Neural cell (in vitro differentiated cells): ENCODE results near the gene USP26. TPM values are rescaled to one million over a fixed set of nuclear protein-coding genes. Genes with fewer than 3 reads are reported as not detected.

Source experiments
- H2AFZ ChIP-seq: fragments of 200-600, 300-800 bp; sonication (generic), shearing (Covaris generic); 2 replicates; pipeline ENCODE4 v1.6.0; 2014; ENCODE audit warnings: low read depth, mild to moderate bottlenecking, antibody characterized with exemption, low read length, moderate library complexity
- H3F3A ChIP-seq: fragments of 200-600 bp; shearing (Covaris generic); 2 replicates; pipeline ENCODE4 v1.6.1; 2016; ENCODE audit warnings: mild to moderate bottlenecking, moderate library complexity, mixed read lengths, antibody characterized with exemption, low read length; ENCODE audit not compliant: insufficient read depth, poor library complexity, severe bottlenecking
- H3K27ac ChIP-seq: fragments of 200-600, 300-800 bp; sonication (generic), shearing (Covaris generic); 2 replicates; pipeline ENCODE4 v1.5.1; 2014; ENCODE audit warnings: mild to moderate bottlenecking, low read length, moderate library complexity
- H3K27me3 ChIP-seq: fragments of 300-800, 200-600 bp; sonication (generic), shearing (Covaris generic); 2 replicates; pipeline ENCODE4 v1.6.0; 2014; ENCODE audit warnings: mild to moderate bottlenecking, low read depth, low read length, moderate library complexity; ENCODE audit not compliant: insufficient read depth
- H3K36me3 ChIP-seq: fragments of 300-800, 200-600 bp; sonication (generic), shearing (Covaris generic); 2 replicates; pipeline ENCODE4 v1.5.1; 2014; ENCODE audit warnings: mild to moderate bottlenecking, antibody characterized with exemption, low read length, moderate library complexity; ENCODE audit not compliant: insufficient read depth
- H3K4me2 ChIP-seq: fragments of 300-800, 200-600 bp; sonication (generic), shearing (Covaris generic); 2 replicates; pipeline ENCODE4 v1.6.0; 2014; ENCODE audit warnings: mild to moderate bottlenecking, low read length
- H3K4me3 ChIP-seq: fragments of 300-800, 200-600 bp; sonication (generic), shearing (Covaris generic); 2 replicates; pipeline ENCODE4 v1.5.1; 2014; ENCODE audit warnings: mild to moderate bottlenecking, low read length, moderate library complexity
- H3K79me2 ChIP-seq: fragments of 200-600 bp; shearing (Covaris generic); replicated peaks from 2 replicates; pipeline ENCODE4 v1.6.0; 2014; ENCODE audit warnings: mild to moderate bottlenecking, low read length, moderate library complexity; ENCODE audit not compliant: insufficient read depth
- H3K9ac ChIP-seq: fragments of 300-800, 200-600 bp; sonication (generic), shearing (Covaris generic); 2 replicates; pipeline ENCODE4 v1.6.1; 2016; ENCODE audit warnings: mild to moderate bottlenecking, low read length, mixed read lengths
- H3K9me2 ChIP-seq: fragments of 200-600 bp; shearing (Covaris generic); 2 replicates; pipeline ENCODE4 v1.6.1; 2016; ENCODE audit warnings: mild to moderate bottlenecking, low read length, mixed read lengths; ENCODE audit not compliant: insufficient read depth
- H3K9me3 ChIP-seq: fragments of 200-600, 300-800 bp; sonication (generic), shearing (Covaris generic); 2 replicates; pipeline ENCODE4 v1.6.1; 2016; ENCODE audit warnings: mild to moderate bottlenecking, mixed run types, low read length, moderate library complexity, mixed read lengths
- H4K20me1 ChIP-seq: fragments of 200-600 bp; shearing (Covaris generic); 2 replicates; pipeline ENCODE4 v1.6.1; 2016; ENCODE audit warnings: mild to moderate bottlenecking, mixed run types; ENCODE audit not compliant: insufficient read depth
- EP300 ChIP-seq: fragments of 450-650 bp; conservative IDR thresholded peaks from 2 replicates; pipeline ENCODE4 v1.6.1; 2014; ENCODE audit warnings: antibody characterized with exemption, mild to moderate bottlenecking, moderate library complexity; ENCODE audit not compliant: poor library complexity, severe bottlenecking
- EZH2 ChIP-seq: fragments of 200-600, 300-800 bp; shearing (Covaris generic), sonication (generic); IDR thresholded peaks from 2 replicates; pipeline ENCODE4 v1.6.1; 2014; ENCODE audit warnings: antibody characterized with exemption, low read length, borderline replicate concordance, mild to moderate bottlenecking; ENCODE audit not compliant: insufficient read depth, poor library complexity, severe bottlenecking
- POLR2AphosphoS5 ChIP-seq: IDR thresholded peaks from 2 replicates; pipeline ENCODE4 v1.6.1; 2012
- RAD21 ChIP-seq: fragments of 450-650 bp; conservative IDR thresholded peaks from 2 replicates; pipeline ENCODE4 v1.6.1; 2014; ENCODE audit warnings: antibody characterized with exemption, mild to moderate bottlenecking, moderate library complexity
- SMC3 ChIP-seq: fragments of 450-650 bp; conservative IDR thresholded peaks from 2 replicates; pipeline ENCODE4 v1.6.1; 2014; ENCODE audit warnings: antibody characterized with exemption, mild to moderate bottlenecking, moderate library complexity; ENCODE audit not compliant: poor library complexity
- polyA plus RNA-seq: library from polyadenylated mRNA; depleted of rRNA; stranded (reverse); fragments of >200 nt; gene quantifications from 2 replicates; pipeline ENCODE4 v1.2.3, GENCODE V29; 2014
- TF ChIP-seq, protein P1 (sequence below): IDR thresholded peaks from 2 replicates; pipeline ENCODE4 v1.6.1; 2012; ENCODE audit warnings: borderline replicate concordance
- TF ChIP-seq, protein P2 (sequence below): fragments of 450-650 bp; IDR thresholded peaks from 2 replicates; pipeline ENCODE4 v1.5.1; 2014; ENCODE audit warnings: antibody characterized with exemption, mild to moderate bottlenecking, moderate library complexity; ENCODE audit not compliant: poor library complexity, severe bottlenecking

Gene USP26
- polyA plus RNA-seq, 1 donor from 2014 or later: not detected

DNA sequence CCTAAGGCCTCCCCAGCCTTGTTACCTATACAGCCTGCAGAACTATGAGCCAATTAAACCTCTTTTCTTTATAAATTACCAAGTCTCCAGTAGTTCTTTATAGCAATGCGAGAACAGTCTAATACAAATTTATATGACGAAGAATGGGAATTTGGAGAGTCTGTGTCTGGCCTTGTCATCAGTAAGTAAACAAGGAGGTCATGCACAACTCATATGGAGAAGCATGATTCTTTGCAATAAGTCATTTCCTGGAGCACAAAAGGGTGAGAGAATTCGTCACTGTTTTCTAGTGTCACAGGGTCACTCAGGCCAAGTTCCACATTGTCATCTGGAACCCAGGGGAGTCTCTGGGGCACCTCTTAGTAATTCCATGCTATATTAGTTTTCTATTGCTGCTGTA is 89.5 kb downstream of the USP26 start:
- Histone ChIP-seq H3K9me2 (no peaks in the 10 kb centered on the region), H3F3A (no peaks in the 10 kb centered on the region), H4K20me1 (no peaks in the 10 kb centered on the region), H3K9me3 (no peaks in the 10 kb centered on the region), H3K79me2 (no peaks in the 10 kb centered on the region), H2AFZ (no peak overlapping the region), H3K4me2 (no peak overlapping the region), H3K27me3 (no peaks in the 10 kb centered on the region), H3K36me3 (no peaks in the 10 kb centered on the region), H3K27ac (no peak overlapping the region), H3K4me3 (no peak overlapping the region), H3K9ac (no peak overlapping the region)
- no peak for TF ChIP-seq SMC3
- TF ChIP-seq, protein P1, sequence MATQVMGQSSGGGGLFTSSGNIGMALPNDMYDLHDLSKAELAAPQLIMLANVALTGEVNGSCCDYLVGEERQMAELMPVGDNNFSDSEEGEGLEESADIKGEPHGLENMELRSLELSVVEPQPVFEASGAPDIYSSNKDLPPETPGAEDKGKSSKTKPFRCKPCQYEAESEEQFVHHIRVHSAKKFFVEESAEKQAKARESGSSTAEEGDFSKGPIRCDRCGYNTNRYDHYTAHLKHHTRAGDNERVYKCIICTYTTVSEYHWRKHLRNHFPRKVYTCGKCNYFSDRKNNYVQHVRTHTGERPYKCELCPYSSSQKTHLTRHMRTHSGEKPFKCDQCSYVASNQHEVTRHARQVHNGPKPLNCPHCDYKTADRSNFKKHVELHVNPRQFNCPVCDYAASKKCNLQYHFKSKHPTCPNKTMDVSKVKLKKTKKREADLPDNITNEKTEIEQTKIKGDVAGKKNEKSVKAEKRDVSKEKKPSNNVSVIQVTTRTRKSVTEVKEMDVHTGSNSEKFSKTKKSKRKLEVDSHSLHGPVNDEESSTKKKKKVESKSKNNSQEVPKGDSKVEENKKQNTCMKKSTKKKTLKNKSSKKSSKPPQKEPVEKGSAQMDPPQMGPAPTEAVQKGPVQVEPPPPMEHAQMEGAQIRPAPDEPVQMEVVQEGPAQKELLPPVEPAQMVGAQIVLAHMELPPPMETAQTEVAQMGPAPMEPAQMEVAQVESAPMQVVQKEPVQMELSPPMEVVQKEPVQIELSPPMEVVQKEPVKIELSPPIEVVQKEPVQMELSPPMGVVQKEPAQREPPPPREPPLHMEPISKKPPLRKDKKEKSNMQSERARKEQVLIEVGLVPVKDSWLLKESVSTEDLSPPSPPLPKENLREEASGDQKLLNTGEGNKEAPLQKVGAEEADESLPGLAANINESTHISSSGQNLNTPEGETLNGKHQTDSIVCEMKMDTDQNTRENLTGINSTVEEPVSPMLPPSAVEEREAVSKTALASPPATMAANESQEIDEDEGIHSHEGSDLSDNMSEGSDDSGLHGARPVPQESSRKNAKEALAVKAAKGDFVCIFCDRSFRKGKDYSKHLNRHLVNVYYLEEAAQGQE: no peak

DNA sequence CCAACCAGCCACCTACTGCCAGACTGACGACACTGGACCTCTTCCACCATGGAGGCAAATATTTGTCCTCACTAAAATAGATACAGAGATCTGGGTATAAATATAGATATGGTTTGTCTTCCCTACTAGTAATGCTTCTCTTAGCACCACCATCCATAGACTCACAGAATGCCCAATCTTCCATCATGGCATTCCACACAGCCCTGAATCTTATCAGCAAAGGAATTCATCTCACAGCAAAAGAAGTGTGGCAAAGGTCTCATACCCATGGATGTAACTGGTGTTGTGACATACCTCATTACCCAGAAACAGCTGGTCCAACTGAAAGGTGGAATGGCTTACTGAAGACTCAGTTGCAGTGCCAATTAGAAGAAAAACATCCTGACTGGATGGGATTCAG is 91.3 kb downstream of the USP26 start:
- Histone ChIP-seq H3F3A (no peaks in the 10 kb centered on the region), H3K9ac (no peak overlapping the region)
- TF ChIP-seq EP300: no peak
- TF ChIP-seq RAD21: no peak
- TF ChIP-seq, protein P1: no peak

DNA sequence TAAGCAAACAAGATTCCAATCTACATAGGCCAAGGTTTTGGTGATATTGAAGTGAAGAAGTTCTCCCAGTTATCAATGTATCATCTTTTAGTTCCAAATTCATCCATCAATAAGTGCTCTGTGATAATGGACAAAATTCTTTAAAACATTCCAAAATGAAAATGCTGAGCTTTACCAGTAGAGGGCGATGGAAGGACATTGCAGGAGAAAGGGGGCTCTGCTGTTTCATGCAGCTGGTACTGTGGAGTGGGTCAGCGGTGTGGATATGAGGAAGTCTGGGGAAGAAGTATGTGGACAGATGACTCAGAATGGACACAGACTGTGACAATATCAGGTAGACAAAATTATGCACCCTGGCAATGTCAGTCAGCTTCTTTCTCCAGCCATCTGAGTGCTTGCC is 91.9 kb downstream of the USP26 start:
- no peaks in the 10 kb centered on the region for H3K9me2 ChIP-seq
- H3K9ac ChIP-seq: no peak overlapping the region
- H3K27ac ChIP-seq: no peak overlapping the region
- no peaks in the 10 kb centered on the region for H3K79me2 ChIP-seq
- no peaks in the 10 kb centered on the region for H3K27me3 ChIP-seq
- H4K20me1 ChIP-seq: no peaks in the 10 kb centered on the region
- no peaks in the 10 kb centered on the region for H3F3A ChIP-seq
- no peak for TF ChIP-seq POLR2AphosphoS5
- TF ChIP-seq, protein P2, sequence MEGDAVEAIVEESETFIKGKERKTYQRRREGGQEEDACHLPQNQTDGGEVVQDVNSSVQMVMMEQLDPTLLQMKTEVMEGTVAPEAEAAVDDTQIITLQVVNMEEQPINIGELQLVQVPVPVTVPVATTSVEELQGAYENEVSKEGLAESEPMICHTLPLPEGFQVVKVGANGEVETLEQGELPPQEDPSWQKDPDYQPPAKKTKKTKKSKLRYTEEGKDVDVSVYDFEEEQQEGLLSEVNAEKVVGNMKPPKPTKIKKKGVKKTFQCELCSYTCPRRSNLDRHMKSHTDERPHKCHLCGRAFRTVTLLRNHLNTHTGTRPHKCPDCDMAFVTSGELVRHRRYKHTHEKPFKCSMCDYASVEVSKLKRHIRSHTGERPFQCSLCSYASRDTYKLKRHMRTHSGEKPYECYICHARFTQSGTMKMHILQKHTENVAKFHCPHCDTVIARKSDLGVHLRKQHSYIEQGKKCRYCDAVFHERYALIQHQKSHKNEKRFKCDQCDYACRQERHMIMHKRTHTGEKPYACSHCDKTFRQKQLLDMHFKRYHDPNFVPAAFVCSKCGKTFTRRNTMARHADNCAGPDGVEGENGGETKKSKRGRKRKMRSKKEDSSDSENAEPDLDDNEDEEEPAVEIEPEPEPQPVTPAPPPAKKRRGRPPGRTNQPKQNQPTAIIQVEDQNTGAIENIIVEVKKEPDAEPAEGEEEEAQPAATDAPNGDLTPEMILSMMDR: peak; percentile 67
- TF ChIP-seq RAD21: peak; percentile 67
- peak; percentile 74 for TF ChIP-seq SMC3
- TF ChIP-seq EP300: no peak
- no peak for TF ChIP-seq EZH2
- TF ChIP-seq, protein P1: no peak
- no peaks in the 10 kb centered on the region for H3K9me3 ChIP-seq
- H3K36me3 ChIP-seq: no peaks in the 10 kb centered on the region
- H3K4me2 ChIP-seq: no peak overlapping the region
- H3K4me3 ChIP-seq: no peak overlapping the region
- H2AFZ ChIP-seq: no peak overlapping the region

More for the DNA sequence above, 91.3 kb downstream of the USP26 start:
- no peaks in the 10 kb centered on the region for H3K79me2 ChIP-seq
- no peaks in the 10 kb centered on the region for H3K9me2 ChIP-seq
- no peaks in the 10 kb centered on the region for H3K27me3 ChIP-seq
- no peak overlapping the region for H3K27ac ChIP-seq
- no peaks in the 10 kb centered on the region for H4K20me1 ChIP-seq
- H3K4me3 ChIP-seq: no peak overlapping the region
- H3K36me3 ChIP-seq: no peaks in the 10 kb centered on the region
- no peak overlapping the region for H3K4me2 ChIP-seq
- no peak overlapping the region for H2AFZ ChIP-seq
- no peaks in the 10 kb centered on the region for H3K9me3 ChIP-seq
